C4-2B (cell line): Measurements from ENCODE around the gene DIPK1A.
A peak's percentile ranks its signal among the peaks of the same experiment; 100 is the strongest.

Experiments
- H3K27ac ChIP-seq: fragments of 450-650 bp; 2 replicates; pipeline ENCODE4 v1.5.1; 2017
- ZFX ChIP-seq: fragments of 450-650 bp; IDR thresholded peaks from 2 replicates; pipeline ENCODE4 v1.6.1; 2017
- TF ChIP-seq, protein P1 (sequence below): fragments of 450-650 bp; conservative IDR thresholded peaks from 2 replicates; pipeline ENCODE4 v1.5.1; 2017; ENCODE audit warnings: mild to moderate bottlenecking

Gene DIPK1A

DNA sequence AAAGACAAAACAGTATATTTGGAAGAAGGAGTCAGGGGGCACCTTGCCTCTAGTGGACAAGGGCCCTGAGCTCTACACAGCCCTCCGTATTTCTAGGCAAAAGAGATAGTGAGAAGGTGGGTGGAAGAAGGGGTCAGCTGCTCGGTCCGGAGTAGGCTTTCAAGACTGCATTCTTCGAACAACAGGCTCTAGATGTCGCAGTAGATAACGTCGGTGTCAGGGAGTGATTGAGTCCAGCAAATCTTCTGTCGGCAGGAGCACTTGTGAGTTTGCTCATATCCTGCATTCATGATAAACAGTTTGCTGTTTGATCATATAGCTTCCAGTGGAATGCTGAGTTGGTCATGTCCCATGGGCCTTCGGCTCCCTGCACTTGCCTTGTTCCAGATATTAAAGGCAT is 36.8 kb downstream of the DIPK1A start:
- TF ChIP-seq ZFX = no peak
- TF ChIP-seq, protein P1, sequence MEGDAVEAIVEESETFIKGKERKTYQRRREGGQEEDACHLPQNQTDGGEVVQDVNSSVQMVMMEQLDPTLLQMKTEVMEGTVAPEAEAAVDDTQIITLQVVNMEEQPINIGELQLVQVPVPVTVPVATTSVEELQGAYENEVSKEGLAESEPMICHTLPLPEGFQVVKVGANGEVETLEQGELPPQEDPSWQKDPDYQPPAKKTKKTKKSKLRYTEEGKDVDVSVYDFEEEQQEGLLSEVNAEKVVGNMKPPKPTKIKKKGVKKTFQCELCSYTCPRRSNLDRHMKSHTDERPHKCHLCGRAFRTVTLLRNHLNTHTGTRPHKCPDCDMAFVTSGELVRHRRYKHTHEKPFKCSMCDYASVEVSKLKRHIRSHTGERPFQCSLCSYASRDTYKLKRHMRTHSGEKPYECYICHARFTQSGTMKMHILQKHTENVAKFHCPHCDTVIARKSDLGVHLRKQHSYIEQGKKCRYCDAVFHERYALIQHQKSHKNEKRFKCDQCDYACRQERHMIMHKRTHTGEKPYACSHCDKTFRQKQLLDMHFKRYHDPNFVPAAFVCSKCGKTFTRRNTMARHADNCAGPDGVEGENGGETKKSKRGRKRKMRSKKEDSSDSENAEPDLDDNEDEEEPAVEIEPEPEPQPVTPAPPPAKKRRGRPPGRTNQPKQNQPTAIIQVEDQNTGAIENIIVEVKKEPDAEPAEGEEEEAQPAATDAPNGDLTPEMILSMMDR = no peak
- H3K27ac ChIP-seq = no peak overlapping the region

DNA sequence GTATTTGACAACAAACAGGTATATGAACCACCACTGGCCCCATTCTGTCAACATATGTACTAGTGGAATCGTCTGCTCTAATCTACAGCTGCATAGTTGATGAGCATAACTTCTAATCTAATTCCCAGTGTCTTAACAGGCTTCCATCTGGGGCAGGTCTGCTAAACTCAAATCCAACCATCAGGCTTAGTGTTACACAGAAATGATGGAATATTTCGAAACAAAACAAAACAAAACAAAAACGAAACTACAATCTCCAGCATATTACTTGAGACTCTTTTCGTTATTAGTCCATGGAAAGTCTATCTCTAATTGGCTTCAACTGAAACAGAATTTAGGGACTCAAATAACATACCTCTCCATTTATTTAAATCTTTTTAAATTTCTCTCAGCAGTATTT is 37.6 kb downstream of the DIPK1A start:
- TF ChIP-seq, protein P1 = no peak
- no peak for TF ChIP-seq ZFX
- H3K27ac ChIP-seq = no peak overlapping the region

DNA sequence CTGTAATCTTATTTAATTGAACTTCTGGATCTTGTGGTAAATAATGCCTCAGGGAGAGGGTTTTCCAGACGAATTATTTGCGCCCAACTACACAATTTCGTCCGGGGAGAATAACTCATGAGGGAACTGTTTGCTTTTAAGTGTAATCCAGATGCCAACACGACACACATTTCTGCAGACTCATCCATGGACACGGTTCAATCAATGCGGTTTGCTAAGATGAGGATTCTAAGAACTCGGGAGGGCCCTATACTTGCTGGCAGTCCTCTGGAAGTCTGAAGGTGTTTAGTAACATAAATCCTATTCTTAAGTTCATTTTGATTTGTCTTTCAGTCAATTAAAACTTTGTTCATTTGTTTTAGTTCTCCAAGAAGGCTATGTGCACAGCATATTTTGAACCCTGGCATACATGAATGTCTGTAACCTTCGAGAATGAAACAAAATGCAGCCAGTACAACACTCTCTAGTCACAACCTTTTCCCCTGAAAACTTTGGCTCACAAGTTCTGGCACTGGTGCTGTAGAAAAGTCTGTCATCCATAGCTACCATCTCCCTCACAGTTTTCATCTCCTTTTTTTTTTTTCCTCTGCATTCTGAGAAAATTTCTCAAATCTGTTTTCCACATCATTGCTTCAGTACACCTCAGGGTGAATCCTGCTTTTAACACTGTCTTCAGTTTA is 38.8 kb downstream of the DIPK1A start:
- TF ChIP-seq, protein P1 = no peak
- no peak for TF ChIP-seq ZFX
- H3K27ac ChIP-seq = no peak overlapping the region

DNA sequence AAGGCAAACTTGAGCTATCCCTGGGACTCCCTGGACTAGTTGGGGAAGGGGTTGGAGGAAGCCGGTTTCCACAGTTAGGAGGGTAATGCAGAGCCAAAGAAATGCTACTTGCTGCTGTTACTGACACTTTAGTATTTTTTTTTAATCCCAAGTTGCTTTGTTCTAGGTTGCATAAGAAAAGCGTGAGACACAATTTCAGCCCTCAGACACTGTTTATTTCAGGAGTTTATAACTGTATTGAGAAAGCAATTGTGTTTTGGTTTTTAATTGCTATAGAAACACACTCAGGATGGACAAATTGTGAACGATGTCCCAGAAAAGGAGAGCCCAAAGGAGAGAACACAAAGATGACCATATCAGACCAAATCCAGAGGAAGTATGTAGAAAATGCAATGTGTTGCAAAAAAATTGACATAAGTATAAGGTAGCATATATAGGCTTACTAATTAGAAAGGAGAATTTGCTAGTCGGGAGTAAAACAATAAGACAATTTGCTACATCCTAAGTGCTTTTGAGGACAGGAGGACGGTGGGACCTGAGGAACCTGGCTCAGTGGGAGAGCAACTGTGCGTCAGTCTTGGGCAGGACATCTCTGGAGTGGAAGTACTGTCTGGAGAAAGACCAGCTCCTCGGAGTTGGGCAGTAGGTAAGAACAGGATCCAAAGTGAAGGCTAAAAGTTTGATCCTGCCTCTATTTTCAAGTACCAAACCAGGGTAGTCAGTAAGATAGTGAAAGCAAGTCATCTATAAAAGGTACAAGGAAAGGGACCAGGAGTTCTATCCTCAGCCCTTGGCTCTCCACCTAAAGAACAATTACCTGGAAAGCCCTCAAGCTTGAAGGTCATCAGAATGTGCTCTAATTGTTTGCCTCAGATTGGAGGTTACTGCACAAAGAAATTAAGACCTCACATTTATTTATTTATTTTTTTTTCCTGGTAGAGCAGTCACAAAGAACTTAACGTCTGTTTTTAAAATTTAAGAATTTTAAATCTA is 39.9 kb downstream of the DIPK1A start:
- no peak overlapping the region for H3K27ac ChIP-seq
- TF ChIP-seq, protein P1 = no peak
- no peak for TF ChIP-seq ZFX

DNA sequence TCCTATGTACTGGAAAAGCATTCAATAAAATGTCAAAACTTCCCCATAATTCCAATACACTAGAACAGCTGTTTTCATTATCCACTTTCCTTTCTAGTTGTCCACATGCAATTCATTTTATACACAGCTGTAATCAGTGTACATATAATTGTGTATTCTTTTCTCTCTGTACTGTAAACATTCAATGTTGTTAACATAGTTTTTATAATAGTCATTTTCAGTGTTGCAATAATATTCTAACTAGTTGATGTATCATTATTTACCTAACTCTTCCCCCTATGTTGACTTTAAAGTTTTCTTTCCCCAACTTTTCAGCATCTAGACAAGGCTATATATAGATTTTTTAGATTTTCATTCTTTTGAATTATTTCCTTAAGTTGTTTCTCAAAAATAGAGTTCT is 44.4 kb downstream of the DIPK1A start:
- TF ChIP-seq, protein P1 = no peak
- no peak for TF ChIP-seq ZFX

DNA sequence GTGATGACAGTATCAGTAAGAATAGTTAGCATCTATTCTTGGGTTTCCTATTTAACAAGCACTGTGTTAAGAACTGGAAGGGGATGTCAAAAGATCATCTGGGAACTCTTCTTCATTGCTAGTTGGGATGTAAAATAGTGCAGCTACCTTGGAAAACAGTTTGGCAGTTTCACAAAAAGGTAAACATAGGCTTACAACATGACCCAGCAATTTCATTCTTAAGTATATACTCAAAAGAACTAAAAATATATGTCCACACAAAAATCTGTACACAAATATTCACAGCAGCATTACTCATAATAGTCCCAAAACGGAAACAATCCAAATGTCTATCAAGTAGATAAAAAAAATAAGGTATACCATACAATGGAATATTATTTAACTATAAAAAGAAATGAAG is 45.7 kb downstream of the DIPK1A start:
- H3K27ac ChIP-seq = no peak overlapping the region
- no peak for TF ChIP-seq ZFX
- TF ChIP-seq, protein P1 = no peak

More for the DNA sequence above, 44.4 kb downstream of the DIPK1A start:
- no peak overlapping the region for H3K27ac ChIP-seq

DNA sequence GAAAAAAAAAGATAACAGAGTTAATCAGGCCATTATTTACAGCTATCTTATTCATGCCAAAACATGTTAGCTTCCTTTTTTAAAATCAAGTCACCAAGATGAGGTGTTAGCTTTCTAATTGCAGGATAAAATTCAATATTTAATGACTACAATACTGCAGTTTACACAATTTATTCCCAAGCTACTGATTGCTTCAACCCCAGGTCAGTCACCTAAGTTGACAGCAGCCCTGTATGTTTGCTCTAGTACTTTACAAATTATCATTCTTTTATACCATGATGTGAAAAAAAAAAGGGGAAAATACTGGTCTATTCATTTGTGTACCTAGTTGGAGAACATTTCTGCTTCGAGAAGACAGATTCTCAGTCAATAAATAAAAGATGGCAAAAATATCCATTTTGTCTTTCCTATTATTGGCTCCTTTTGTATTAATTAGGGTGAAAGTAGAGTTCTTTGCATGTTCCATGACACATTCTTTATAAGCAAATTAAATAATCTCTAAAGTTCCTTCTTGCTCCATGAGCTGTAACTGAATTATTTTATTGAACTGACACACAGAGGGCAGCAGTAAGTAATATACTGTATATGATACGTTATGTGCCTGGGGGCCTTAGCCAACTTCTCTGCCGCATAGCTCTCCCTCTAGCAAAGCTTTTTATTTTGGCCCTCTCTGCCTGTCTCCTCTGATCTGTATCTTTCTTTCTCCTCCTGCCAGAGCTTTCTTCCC is 48.0 kb downstream of the DIPK1A start:
- TF ChIP-seq, protein P1 = 0 out of 2 replicates have a peak, but pooled peaks have one; percentile 4
- TF ChIP-seq ZFX = no peak
- no peak overlapping the region for H3K27ac ChIP-seq
